ENCODE data around the gene CD46.

DNA sequence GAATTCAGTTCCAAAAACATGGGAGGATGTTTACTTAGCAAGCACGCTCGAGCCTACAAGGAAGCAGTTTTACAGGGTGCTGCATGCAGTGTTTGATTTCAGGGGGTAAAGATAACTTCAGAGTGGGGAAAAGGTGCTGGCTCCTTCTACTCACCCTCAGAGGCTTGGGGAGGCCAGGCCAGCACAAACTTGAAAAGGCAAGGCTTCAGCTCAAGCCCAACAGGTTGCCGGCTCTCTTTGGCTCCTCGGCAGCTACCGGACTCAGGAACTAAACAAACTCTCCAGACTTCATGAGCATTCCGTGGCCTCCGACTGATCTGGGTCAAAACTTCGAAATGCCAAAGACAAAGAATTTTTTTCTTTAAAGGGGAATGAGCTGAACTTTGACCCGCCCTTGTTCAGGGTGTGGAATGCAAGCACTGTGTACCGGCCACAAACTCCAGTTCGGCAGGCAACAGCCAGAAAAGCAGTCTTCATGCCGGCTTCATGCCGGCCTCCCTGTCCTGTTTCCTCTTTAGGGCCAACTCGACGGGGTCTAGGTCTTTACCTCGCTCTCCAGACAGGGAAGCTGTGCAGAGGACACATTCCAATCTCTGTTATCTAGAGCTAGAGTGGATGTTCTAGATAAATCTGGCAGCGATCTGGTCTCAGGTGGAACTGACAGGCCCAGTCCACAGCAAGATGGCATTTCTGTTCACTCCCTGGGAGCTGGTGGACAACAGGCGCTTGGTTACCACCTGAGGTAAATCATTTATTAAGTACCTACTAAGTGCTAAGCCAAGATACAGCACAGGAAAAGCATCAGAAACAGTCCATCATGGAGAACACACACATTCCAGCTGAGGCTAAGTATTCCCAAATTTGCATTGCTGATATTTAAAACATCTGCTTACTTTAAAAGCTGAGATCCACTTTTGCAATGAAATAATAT, 75.0 kb downstream of the CD46 start:
- TF ChIP-seq, protein P1, sequence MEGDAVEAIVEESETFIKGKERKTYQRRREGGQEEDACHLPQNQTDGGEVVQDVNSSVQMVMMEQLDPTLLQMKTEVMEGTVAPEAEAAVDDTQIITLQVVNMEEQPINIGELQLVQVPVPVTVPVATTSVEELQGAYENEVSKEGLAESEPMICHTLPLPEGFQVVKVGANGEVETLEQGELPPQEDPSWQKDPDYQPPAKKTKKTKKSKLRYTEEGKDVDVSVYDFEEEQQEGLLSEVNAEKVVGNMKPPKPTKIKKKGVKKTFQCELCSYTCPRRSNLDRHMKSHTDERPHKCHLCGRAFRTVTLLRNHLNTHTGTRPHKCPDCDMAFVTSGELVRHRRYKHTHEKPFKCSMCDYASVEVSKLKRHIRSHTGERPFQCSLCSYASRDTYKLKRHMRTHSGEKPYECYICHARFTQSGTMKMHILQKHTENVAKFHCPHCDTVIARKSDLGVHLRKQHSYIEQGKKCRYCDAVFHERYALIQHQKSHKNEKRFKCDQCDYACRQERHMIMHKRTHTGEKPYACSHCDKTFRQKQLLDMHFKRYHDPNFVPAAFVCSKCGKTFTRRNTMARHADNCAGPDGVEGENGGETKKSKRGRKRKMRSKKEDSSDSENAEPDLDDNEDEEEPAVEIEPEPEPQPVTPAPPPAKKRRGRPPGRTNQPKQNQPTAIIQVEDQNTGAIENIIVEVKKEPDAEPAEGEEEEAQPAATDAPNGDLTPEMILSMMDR (conservative IDR thresholded peaks at IDR 0.05; ENCODE audit: low read depth, low read length), result no peak
- no peak for TF ChIP-seq EZH2 (IDR thresholded peaks at IDR 0.05; ENCODE audit: low read length, unreplicated experiment)

Data from PC-3 (cell line).